ENCODE data around the gene ULK2.
A peak's percentile ranks its signal among the peaks of the same experiment; 100 is the strongest.

The ULK2 gene

DNA sequence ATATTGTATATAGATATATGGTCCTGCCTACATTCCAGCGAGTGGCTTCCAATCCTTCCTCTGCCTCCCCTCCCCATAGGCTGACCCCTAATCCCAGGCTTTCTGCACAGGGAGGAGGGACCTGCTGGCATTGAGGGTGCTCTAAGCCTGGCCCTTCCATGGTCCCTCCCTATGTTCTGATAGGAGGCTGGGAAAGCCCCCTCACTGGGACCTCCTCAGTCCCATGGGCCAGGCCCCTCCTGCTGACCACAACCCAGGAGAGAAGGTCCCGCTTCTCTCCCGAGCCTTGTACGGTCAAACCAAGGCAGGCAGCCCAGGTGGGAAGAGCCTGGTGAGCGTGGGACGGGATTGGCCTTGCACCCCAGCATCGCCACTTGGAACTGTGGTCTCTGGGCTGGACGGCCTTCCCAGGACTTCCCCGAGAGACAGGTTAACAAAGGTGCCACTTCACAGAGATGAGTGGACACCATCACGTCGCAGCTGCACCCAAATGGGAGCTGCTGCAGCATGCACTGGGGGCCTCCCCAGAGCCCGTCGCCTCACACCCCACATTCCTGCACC is 120.5 kb downstream of the ULK2 start:
- no peak for DNase-seq (ENCODE audit: low spot score)

DNA sequence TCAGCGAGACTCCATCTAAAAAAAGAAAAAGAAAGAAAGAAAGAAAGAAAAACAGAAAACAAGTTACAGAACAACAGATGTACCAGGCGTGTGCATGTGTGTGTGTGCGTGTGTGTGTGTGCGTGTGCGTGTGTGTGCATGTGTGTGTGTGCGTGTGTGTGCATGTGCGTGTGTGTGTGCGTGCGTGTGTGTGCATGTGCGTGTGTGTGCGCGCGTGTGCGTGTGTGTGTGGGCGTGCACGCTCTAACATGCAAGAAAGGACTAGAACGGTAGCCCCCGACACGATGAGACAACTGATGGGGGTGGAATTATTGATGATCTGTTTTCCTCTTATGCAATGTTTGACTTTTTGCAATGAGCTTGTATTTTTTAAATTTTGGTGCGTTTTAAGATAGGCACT is 121.2 kb downstream of the ULK2 start:
- no peak for DNase-seq (ENCODE audit: low spot score)

DNA sequence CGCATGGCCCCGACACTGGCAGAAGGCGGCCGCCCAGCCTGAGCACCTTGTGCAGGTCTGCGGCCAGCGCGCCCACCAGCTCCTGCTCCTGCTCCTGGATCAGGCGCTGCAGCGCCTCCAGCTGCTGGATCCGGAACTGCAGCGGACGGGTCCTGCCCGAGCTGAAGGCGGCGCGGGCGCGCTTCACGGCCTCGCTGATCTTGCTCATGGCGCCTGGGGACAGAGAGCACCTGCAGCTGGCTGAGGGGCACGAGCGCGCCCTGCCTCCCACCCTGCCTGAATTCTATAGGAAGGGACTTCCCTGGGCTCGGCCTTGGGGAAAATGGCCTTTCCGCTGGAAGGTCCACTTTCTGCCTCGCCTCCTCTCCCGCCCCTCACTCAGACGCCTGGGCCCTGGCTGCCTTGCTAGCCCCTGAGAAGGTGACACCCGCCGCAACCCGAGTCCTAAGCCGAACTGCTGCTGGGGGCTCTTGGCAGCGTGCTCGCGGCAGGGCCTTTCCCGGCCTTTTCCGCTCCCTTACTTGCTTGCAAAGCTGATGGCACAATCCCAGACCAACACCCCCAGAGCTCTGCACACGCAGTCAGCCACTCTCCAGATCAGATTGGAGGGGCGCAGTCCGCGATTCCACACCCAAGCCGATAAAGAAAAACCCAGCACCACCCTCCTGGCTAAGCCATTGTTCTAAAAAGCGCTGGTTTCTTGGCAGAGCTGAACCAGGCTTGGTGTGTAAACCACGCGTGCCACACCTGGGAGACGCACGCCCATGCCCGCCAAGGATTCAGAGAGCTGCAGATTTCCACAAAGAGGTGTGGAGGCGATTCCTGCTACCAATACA is 122.6 kb downstream of the ULK2 start:
- peak; percentile 91 for DNase-seq (ENCODE audit: low spot score)

DNA sequence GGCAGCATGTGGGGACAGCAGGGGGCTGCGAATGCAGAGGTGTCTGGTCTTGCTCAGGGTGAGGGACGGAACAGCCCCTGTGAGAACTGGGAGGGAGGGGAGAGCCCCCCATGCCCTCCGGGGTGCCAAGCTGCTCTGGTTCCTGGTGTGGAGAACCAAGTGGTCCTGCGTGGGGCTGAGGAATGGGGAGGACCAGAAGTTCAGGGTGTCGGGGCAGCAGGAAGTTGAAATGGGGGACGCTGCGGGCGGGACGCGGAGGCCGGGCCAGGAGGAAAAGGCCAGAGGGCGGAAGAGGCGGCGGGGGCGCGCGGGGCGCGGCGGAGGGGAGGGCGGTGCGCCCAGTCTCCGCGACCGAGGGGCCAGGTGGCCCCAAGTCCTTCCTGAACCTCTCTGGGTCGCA is 123.2 kb downstream of the ULK2 start:
- DNase-seq (ENCODE audit: low spot score): no peak

- no peak for DNase-seq (ENCODE audit: low spot score)
Observed at GRCh38 chr17:19743101-19744100, 124.3 kb downstream of the ULK2 start.

DNA sequence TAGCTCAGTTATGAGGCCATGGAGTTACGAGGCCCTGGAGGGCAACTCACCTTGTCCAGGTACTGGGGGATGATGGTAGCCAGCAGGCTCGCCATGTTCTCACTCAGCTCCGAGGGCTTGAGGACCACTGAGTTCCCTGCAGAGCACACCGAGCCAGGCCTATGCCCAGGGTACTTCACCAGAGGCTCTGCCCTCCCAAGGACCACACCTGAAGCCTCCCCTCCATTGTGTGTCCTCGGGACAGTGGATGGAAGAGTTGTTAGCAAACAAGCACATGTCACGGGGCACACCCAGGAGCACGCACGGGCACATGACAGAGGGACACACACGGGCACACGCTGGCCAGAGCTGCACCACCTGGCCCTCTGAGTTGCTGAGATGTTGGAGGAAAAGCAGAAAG is 125.2 kb downstream of the ULK2 start:
- no peak for DNase-seq (ENCODE audit: low spot score)

DNA sequence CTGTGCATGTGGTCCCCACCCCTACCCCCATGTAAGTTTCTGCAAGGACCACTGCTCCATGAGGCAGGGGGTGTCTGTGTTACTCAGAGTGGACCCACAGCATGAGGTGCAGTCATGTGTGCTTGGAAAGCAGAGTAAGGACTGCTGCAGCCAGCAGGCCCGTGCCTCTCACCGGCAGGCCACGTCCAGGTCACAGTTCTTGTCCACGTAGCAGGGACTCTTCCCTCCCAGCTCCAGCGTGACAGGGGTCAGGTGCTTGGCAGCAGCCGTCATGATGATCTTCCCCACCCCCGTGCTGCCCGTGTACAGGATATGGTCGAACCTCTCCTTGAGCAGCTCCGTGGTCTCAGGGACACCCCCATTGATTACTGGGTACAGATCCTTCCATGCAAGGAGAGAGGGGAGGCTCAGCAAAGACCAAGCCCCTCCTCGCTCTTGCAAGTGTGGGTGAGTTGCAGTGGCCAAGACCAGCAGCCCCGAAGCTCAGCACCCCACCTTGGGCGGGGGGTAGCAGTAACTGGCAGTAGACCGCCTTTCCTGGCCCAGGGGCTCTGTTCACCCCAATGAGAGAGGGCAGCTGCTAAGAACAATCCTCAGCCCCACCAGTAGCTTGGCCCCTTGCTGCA is 125.8 kb downstream of the ULK2 start:
- no peak for DNase-seq (ENCODE audit: low spot score)

- DNase-seq (ENCODE audit: low spot score): no peak
Observed at GRCh38 chr17:19740933-19741332, 126.8 kb downstream of the ULK2 start.

DNA sequence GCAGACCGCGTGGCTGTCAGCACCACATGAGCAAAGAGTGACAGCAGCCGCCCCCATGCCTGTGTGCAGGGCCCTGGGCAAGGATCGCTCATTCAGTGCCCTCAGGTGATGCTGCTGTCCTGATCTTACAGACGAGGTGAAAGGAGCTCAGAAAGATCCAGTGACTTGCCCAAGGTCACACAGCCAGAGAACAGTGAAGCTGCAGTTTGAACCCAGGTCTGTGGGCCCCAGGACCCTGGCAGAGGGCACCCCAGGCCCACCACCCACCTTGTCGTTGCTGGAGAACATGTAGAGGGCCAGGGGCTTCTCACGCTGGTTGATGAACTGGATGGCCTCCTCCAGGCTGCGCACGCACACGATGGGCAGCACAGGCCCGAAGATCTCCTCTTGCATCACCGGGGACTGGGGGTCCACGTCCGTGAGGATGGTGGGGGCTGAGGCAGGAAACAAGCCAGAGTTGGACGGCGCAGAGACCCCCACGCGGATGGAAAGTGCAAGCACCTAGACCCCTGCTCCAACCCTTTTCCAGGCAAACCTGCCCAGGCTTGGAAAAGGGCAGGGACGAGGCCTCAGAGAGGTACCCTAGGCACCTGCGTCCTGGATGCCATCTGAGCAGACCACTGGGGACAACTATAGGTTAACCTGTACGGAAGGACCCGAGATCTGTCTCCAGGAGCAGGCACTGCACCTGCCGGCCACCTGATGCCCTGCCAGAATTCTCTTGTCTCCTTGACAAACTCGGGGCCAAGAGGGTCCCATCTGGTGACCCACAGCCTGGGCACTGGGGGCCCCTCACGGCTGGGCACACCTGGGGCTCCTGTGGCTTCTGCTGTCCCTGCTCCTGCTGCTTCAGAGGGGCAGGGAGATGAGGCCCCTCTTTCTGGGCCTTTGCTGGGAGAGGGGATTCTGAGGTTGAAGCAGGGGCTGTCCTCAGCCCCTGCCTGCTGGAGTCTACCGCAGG is 128.2 kb downstream of the ULK2 start:
- no peak for DNase-seq (ENCODE audit: low spot score)

DNA sequence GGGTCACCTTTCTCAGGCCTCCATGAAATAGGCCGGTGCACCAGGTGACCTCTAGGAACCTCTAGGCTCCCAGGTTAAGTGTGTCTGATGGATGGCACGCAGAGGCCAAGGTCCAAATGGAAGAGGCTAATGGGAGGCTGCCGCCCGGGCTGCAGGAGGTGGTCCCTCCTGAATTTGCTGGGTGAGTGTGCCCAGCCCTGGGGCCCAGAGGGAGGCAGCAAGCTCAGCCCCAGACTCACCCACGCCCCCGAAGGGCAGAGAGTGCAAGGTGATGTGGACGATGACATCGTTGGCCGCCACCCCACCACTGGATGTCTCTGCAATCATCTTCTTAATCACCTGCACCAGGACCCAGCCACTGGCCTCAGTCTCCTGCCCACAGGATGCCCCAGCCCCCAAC is 129.0 kb downstream of the ULK2 start:
- no peak for DNase-seq (ENCODE audit: low spot score)

GRCh38 chr17:19738073-19738449 is 129.7 kb downstream of the ULK2 start:
- no peak for DNase-seq (ENCODE audit: low spot score)

DNA sequence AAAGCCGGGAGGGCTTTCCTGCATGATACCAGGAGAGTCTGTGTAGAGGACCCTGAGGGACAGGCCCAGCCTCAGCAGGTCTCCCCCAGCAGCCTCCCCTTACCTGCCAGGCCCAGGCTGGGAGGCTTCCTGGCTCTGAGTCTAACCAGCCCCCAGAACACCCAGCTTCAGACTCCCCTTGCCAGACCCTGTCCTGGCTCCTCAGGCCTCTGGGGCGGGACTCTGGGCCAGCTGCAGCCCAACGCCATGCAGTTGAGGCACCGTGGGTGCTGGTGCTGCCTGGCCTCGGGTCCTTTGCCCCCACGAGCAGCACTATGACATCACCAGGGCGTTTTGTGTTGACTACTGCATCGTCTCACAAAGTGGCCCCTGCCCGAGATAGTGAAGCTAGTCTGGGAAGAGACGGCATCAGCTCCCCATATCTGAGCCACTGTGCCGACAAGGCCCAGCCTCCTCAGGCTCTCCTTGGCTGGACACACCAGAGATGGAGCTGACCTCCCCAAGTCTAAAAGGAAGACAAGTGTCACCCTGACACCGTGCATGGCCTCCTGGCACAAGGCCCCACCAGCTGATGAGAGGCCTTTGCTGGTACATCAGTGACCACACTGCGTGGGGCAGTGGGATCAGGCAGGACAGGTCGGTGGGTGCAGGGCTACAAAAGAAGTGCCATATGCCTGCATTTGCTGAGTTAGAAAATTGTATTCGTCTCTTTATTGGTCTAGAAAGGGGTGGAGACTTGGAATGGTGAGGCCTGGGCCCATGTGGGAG is 130.2 kb downstream of the ULK2 start:
- DNase-seq (ENCODE audit: low spot score): no peak

DNA sequence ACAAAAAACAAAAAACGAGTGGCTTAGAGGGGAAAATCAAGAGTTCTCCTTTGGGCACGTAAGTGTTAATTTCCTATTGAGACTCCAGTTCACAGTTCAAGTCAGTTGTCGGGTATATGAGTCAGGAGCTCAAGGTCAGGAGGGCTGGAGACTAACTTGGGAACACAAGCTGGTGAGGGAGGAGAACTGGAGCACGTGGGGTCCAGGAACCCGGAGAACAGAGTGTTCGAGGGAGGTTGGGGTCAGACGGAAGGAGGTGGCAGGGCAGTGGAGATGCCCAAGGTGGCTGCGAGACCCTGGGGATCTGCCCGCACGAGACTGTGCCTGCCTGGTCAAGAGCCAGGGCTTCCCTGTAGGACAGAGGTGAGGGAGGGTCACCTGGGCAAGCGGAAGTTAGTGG is 131.7 kb downstream of the ULK2 start:
- no peak for DNase-seq (ENCODE audit: low spot score)

DNA sequence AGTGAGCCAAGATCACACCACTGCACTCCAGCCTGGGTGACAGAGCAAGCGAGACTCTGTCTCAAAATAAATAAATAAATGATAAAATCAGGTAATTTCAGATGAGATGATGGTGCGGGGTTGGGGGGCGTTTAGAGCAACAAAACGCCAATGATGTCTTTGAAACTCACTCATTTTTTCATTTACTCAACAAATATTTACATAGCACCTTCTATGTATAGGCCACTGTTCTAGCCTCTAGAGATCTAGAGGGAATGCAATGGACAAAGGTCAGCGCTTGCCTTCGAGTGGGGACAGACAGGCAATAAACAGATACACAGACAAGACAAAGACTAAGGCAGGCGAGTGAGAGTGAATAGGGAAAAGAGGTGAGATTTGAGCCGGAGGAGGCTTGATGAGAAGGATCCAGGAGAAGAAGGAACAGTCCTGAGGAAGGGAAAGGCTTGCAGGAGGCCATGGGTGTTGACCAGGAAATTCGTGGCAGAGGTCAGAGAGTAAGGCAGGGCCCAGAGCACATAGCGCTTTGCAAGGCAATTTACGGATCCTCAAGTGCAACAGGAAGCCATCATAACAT is 133.7 kb downstream of the ULK2 start:
- no peak for DNase-seq (ENCODE audit: low spot score)

- DNase-seq (ENCODE audit: low spot score): no peak
Observed at GRCh38 chr17:19731626-19732025, 136.1 kb downstream of the ULK2 start.

DNA sequence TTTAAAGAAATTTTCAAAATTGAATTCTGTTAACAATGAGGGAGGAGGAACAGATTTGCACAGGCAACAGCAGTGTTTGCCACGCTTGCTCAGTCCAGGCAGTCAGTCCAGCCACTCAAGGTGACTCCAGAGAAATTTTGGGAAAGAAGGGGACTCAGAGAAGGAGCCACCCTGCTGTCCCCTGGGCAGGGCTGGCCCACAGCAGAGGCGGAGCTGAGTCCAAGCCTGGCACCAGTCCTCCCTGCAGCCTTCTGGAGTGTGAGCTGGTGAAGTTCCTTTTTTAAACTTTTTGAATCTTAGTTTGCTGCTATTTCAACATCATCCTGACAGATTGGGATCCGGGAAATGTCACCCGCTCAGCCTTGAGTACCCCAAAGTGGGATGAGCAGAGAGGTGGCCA is 136.9 kb downstream of the ULK2 start:
- no peak for DNase-seq (ENCODE audit: low spot score)

- no peak for DNase-seq (ENCODE audit: low spot score)
Observed at GRCh38 chr17:19729900-19730299, 137.8 kb downstream of the ULK2 start.

DNA sequence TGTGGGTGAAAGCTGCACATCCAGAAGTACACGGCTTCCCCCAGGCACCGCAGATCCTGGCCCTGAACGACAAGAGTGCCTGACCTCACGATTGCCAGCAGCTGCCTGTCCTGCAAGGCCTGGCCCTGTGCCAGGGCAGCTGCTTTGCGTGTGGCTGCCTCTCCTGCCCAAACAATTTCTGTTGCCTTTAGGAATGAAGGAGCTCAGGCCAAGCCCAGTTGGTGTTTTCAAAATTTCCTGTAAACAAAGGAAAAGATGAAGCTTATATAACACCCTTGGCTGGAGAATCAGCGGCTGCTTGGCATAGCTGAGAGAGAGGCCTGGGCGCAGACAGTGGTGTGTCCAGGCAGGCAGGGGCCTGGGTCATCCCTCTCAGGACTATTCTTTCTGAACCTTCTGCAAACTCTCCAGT is 139.6 kb downstream of the ULK2 start:
- DNase-seq (ENCODE audit: low spot score): peak; percentile 92

DNA sequence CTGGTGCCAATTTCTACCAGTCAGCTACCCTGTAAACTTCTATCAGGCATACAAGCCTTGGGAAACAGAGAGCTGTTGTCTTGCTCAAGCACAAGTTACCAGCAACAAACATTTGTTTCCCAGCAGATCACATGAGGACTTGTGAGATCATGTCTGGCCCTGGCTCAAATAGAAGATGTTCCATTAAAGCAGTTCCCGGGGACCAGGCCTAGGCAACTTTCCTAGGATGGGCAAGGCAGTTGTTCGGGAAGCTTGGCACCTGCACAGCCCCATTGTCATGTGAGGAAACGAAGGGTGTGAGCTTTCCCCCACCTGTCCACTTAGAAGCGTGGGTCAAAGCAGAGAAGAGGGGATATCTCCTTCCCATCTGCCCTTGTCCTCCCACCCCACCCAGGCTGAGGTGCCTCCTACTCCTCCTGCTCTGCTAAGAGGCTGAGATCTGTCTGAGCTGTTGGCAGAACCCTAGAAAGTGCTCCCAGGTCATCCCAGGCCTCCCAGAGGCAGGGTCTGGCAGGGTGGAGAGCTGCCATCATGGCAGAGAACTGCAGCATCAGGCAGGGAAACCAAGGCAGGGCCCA is 140.1 kb downstream of the ULK2 start:
- DNase-seq (ENCODE audit: low spot score): peak; percentile 95
